Measurements from ENCODE around the gene POLDIP2. TPM values are rescaled to one million over a fixed set of nuclear protein-coding genes. Genes with fewer than 3 reads are reported as not detected.

POLDIP2 gene
- total RNA-seq, 1 donor, result 82.9 TPM

DNA sequence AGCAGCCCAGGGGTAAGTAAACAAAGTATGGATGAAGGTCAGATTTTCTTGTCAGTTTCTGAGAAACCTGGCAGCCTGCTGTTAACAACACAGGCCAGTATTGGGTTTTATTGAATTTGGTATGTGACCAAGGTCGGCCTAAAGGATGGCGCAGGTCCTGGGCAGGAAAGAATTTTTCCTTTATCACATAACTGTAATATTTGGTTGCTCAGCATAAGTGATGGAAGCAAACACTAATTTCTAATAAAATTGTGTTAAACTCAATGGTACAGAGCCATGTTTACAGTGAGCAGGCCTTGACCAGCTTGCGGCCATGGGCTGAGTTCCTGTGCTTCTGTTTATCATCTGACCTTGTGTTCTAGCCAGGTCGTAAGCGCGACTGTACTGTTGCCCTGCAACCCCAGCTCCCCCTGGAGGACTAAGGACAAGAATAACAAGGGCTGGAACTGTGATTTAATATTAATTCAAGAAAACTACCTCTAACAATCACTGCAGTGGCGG is 10.5 kb downstream of the POLDIP2 start:
- TF ChIP-seq, protein P1, sequence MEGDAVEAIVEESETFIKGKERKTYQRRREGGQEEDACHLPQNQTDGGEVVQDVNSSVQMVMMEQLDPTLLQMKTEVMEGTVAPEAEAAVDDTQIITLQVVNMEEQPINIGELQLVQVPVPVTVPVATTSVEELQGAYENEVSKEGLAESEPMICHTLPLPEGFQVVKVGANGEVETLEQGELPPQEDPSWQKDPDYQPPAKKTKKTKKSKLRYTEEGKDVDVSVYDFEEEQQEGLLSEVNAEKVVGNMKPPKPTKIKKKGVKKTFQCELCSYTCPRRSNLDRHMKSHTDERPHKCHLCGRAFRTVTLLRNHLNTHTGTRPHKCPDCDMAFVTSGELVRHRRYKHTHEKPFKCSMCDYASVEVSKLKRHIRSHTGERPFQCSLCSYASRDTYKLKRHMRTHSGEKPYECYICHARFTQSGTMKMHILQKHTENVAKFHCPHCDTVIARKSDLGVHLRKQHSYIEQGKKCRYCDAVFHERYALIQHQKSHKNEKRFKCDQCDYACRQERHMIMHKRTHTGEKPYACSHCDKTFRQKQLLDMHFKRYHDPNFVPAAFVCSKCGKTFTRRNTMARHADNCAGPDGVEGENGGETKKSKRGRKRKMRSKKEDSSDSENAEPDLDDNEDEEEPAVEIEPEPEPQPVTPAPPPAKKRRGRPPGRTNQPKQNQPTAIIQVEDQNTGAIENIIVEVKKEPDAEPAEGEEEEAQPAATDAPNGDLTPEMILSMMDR (IDR thresholded peaks at IDR 0.05; ENCODE audit: extremely low read depth, low read depth, low read length), result peak; percentile 41
- Histone ChIP-seq H2AFZ (ENCODE audit: low read length) (no peak overlapping the region), H3K4me1 (ENCODE audit: insufficient read depth, low read length) (peaks cover 28% of the 10 kb centered on the region), H4K20me1 (ENCODE audit: insufficient read depth, low read length) (peaks cover 4% of the 10 kb centered on the region), H3K27ac (ENCODE audit: low read depth, low read length) (peak overlapping the region; percentile 82), H3K4me3 (ENCODE audit: insufficient read depth, low read length) (peak overlapping the region; percentile 18), H3K36me3 (ENCODE audit: insufficient read depth, low read length) (peaks cover 84% of the 10 kb centered on the region), H3K4me2 (ENCODE audit: insufficient read depth, low read length) (peak overlapping the region; percentile 44), H3K27me3 (ENCODE audit: insufficient read depth, low read length) (no peaks in the 10 kb centered on the region), H3K9me3 (ENCODE audit: low read depth, low read length) (no peaks in the 10 kb centered on the region), H3K79me2 (ENCODE audit: insufficient read depth, low read length) (peaks cover 12% of the 10 kb centered on the region)
- no peak for DNase-seq (ENCODE audit: insufficient read length, low spot score, missing footprints)

DNA sequence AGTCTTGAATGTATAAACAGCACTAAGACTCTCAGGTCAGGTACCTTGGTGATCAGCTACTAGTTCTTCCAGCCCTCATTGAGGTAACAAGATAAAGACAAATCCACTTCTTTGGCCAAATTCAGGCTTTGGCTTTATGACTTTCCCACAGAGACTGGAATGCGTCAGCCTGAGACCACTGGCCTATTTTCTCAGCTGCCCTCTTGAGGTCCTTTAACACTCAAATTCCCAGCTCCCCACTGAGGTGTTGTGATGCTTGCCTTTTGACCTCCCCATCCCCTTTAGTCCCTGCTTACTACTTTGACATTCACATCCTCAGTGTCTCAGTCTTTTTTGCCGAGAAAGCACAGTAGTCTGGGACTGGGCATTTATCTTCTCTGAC is 11.1 kb downstream of the POLDIP2 start:
- Histone ChIP-seq H3K4me1 (ENCODE audit: insufficient read depth, low read length) (peaks cover 28% of the 10 kb centered on the region), H3K36me3 (ENCODE audit: insufficient read depth, low read length) (peaks cover 82% of the 10 kb centered on the region)
- TF ChIP-seq, protein P1 (IDR thresholded peaks at IDR 0.05; ENCODE audit: extremely low read depth, low read depth, low read length), result no peak

DNA sequence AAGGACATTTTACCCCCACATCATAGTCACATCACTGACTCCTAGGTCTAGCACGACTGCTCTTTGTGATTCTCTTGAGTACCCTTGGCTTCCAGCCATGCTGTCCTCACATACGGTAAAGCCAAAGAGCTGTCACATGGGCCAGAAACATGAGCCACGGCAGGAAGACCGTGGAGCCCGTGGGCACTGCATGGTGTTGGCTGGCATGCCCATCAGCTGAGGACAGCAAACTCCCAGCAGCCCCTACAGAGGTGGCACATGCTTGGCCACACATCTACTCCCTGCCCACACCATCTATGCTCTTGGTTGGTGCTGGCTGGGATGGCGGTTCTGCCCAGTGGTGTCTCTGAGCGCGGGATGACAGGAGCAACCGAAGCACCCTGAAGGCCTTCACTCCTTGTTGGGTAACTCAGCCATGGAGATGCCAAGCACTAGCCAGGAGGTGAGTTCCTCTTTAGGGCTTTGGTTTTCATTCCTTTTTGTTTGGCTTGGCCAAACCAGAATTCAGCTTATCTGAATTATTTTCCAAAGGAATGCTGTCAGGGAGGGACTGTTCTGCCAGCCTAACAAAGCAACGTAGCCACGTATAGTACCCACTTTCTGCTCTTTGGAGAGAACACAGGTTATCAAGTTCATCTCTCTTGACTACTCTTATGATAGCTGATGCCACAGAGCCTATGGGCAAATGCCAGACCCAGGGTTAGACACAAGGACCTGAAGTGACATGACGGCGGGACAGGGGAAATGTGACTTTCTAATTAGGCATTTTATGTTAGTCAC is 11.7 kb downstream of the POLDIP2 start:
- peaks cover 78% of the 10 kb centered on the region for H3K36me3 ChIP-seq (ENCODE audit: insufficient read depth, low read length)
- H3K9me3 ChIP-seq (ENCODE audit: low read depth, low read length), result no peaks in the 10 kb centered on the region
- H3K4me2 ChIP-seq (ENCODE audit: insufficient read depth, low read length), result no peak overlapping the region
- TF ChIP-seq, protein P1 (IDR thresholded peaks at IDR 0.05; ENCODE audit: extremely low read depth, low read depth, low read length), result no peak
- H3K27me3 ChIP-seq (ENCODE audit: insufficient read depth, low read length), result no peaks in the 10 kb centered on the region
- no peak overlapping the region for H3K4me3 ChIP-seq (ENCODE audit: insufficient read depth, low read length)
- peaks cover 28% of the 10 kb centered on the region for H3K4me1 ChIP-seq (ENCODE audit: insufficient read depth, low read length)
- H4K20me1 ChIP-seq (ENCODE audit: insufficient read depth, low read length), result peaks cover 4% of the 10 kb centered on the region
- peak; percentile 74 for DNase-seq (ENCODE audit: insufficient read length, low spot score, missing footprints)
- H2AFZ ChIP-seq (ENCODE audit: low read length), result no peak overlapping the region
- peaks cover 13% of the 10 kb centered on the region for H3K79me2 ChIP-seq (ENCODE audit: insufficient read depth, low read length)
- peak overlapping the region; percentile 82 for H3K27ac ChIP-seq (ENCODE audit: low read depth, low read length)

More for the DNA sequence above, 11.1 kb downstream of the POLDIP2 start:
- Histone ChIP-seq H2AFZ (ENCODE audit: low read length) (no peak overlapping the region), H3K4me2 (ENCODE audit: insufficient read depth, low read length) (peak overlapping the region; percentile 5), H3K27ac (ENCODE audit: low read depth, low read length) (peak overlapping the region; percentile 82), H3K79me2 (ENCODE audit: insufficient read depth, low read length) (peaks cover 14% of the 10 kb centered on the region), H4K20me1 (ENCODE audit: insufficient read depth, low read length) (peaks cover 4% of the 10 kb centered on the region), H3K9me3 (ENCODE audit: low read depth, low read length) (no peaks in the 10 kb centered on the region), H3K4me3 (ENCODE audit: insufficient read depth, low read length) (no peak overlapping the region), H3K27me3 (ENCODE audit: insufficient read depth, low read length) (no peaks in the 10 kb centered on the region)
- DNase-seq (ENCODE audit: insufficient read length, low spot score, missing footprints), result no peak

DNA sequence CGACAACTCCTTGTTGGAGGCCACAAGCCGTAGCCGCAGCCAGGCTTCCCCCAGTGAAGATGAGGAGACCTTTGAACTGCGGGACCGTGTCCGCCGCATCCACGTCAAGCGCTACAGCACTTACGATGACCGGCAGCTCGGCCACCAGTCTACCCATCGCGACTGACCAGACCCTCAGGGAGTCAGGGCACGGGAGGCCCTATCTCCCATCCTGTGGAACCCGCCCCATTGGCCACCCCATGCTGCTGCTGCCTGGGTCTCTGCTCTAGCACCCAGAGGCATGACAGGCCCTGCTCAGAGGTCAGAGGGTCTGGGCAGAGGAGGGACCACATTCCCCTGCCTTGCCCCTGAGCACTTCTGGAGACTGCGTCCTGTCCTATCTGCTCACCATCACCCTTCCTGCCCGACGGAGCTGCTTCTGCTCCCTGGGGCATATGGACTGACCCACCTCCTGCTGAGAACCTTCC is 12.9 kb downstream of the POLDIP2 start:
- Histone ChIP-seq H3K27ac (ENCODE audit: low read depth, low read length) (no peak overlapping the region), H3K79me2 (ENCODE audit: insufficient read depth, low read length) (peaks cover 23% of the 10 kb centered on the region)

More for the DNA sequence above, 12.9 kb downstream of the POLDIP2 start:
- TF ChIP-seq, protein P1 (IDR thresholded peaks at IDR 0.05; ENCODE audit: extremely low read depth, low read depth, low read length), result no peak
- no peaks in the 10 kb centered on the region for H3K27me3 ChIP-seq (ENCODE audit: insufficient read depth, low read length)
- DNase-seq (ENCODE audit: insufficient read length, low spot score, missing footprints), result peak; percentile 39
- H3K4me3 ChIP-seq (ENCODE audit: insufficient read depth, low read length), result no peak overlapping the region
- H4K20me1 ChIP-seq (ENCODE audit: insufficient read depth, low read length), result peaks cover 11% of the 10 kb centered on the region
- no peak overlapping the region for H2AFZ ChIP-seq (ENCODE audit: low read length)
- H3K36me3 ChIP-seq (ENCODE audit: insufficient read depth, low read length), result peaks cover 77% of the 10 kb centered on the region
- H3K4me1 ChIP-seq (ENCODE audit: insufficient read depth, low read length), result peaks cover 28% of the 10 kb centered on the region
- H3K9me3 ChIP-seq (ENCODE audit: low read depth, low read length), result no peaks in the 10 kb centered on the region
- H3K4me2 ChIP-seq (ENCODE audit: insufficient read depth, low read length), result no peak overlapping the region
